Endometrial microvascular endothelial cells (primary cell): ENCODE data around the gene GRAMD1A. TPM values are rescaled to one million over a fixed set of nuclear protein-coding genes. Genes with fewer than 3 reads are reported as not detected.
"Not testable (repeated sequence)": the region's sequence is repeated elsewhere in the genome, so short reads cannot be mapped to it uniquely, and the experiment has no call there.

Experiments
- in situ Hi-C: cut with HindIII; loops from 2 replicates; pipeline ENCODE4 v1.10.0; 2017; ENCODE audit warnings: low sequenced_read_pairs, low pct_unique_long_range_greater_than_20kb; ENCODE audit errors: inconsistent ontology term
- total RNA-seq: library from RNA; depleted of rRNA; stranded (reverse); fragments of >200 nt; gene quantifications from one replicate; pipeline ENCODE4 v1.2.3, GENCODE V29; 2015; ENCODE audit errors: inconsistent ontology term

GRAMD1A gene
- total RNA-seq, 1 donor from 2014 or later: 52.4 TPM

- in situ Hi-C loops: no loop called here
Observed at GRCh38 chr19:35013820-35014754, 14.0 kb downstream of the GRAMD1A start.

GRCh38 chr19:35014774-35015173, 14.7 kb downstream of the GRAMD1A start:
- in situ Hi-C loops: not testable (repeated sequence)

- in situ Hi-C loops: no loop called here
Observed at GRCh38 chr19:35015270-35015953, 15.3 kb downstream of the GRAMD1A start.

GRCh38 chr19:35015954-35016351, 15.8 kb downstream of the GRAMD1A start:
- in situ Hi-C loops: no loop called here

- in situ Hi-C loops: no loop called here
Observed at GRCh38 chr19:35017507-35017906, 17.4 kb downstream of the GRAMD1A start.

- in situ Hi-C loops: no loop called here
Observed at GRCh38 chr19:35018379-35018778, 18.3 kb downstream of the GRAMD1A start.

DNA sequence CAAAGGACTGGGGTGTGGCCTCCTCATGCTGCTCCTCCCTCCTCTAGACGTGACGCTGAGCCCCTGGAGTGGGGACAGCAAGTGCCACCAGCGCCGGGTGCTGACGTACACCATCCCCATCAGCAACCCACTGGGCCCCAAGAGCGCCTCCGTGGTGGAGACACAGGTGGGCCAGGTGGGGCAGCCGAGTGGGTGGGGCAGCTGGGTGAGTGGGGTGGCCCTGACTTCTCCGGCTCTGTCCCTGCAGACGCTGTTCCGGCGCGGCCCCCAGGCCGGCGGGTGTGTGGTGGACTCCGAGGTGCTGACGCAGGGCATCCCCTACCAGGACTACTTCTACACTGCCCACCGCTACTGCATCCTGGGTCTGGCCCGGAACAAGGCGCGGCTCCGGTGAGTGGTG, 19.0 kb downstream of the GRAMD1A start:
- in situ Hi-C loops: no loop called here

DNA sequence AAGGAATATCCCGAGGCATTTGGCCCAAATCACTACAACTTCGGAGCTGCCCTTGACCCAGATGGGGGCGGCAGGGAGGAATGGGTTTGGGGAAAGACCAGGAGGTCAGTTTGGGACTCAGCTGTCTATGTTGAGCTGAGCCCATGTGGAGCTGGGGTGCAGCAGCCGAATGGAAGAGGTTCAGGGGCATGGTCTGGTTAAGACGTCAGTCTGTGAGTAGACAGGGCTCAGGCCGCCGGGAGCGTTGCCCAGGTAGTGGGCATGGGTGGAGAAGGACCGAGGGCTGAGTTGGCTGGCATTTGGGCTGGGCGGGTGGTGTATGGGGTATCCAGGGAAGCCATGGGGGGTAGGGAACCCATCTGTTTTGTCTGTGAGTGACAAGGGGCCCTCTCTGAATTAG, 20.9 kb downstream of the GRAMD1A start:
- in situ Hi-C loops: loop anchor here (10.0 kb wide), 1 partner anchor 46 kb away; no protein-coding TSS in a partner anchor

DNA sequence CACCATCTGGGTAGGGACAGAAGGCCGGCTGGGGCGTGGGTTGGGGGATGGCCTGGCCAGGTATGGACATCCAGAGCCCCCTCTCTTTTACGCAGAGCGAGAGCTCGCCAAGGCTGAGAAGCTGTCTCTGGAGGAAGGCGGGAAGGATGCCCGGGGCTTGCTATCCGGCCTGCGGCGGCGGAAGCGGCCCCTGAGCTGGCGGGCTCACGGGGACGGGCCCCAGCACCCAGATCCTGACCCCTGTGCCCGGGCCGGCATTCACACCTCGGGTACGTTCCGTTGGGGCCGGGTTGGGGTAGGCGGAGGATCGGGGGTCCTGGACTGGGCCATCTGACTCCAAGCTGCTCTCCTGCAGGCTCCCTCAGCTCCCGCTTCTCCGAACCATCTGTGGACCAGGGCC, 21.5 kb downstream of the GRAMD1A start:
- in situ Hi-C loops: loop anchor here (10.0 kb wide), 1 partner anchor 47 kb away; no protein-coding TSS in a partner anchor

GRCh38 chr19:35022460-35022859, 22.3 kb downstream of the GRAMD1A start:
- in situ Hi-C loops: loop anchor here (10.0 kb wide), 1 partner anchor 48 kb away; no protein-coding TSS in a partner anchor

DNA sequence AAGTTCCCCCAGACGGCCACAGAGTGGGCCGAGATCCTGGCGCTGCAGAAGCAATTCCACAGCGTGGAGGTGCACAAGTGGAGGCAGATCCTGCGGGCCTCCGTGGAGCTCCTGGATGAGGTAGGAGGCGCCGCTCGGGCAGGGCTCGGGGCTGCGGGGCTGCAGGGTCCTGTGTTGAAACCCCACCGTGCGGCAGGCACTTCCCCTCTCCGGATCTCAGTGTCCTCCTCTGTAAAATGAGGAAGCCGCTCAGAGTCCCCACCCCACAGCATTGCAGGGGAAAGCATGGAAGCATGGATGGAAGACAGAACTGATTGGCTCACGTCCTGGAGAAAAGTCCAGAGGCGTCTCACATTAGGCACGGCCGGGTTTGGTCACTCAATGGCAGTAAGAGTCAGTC, 23.3 kb downstream of the GRAMD1A start:
- in situ Hi-C loops: loop anchor here (10.0 kb wide), 1 partner anchor 49 kb away; no protein-coding TSS in a partner anchor

DNA sequence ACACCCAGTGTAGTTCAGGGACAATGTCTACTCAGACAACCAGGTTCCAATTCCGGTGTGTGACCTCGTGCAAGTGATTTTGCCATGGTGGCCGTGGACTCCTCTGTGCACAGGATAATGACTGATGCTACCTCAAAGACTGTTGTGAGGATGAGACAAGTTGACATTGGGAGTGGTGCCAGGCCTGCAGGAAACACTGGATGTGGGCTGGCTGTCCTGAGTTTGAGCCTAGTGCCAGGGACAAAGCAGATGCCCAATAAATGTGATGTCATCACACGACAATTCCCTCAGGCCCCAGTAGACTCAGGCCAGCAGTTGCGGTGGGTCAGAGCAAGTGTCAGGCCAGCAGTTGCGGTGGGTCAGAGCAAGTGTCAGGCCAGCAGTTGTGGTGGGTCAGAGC, 24.0 kb downstream of the GRAMD1A start:
- in situ Hi-C loops: loop anchor here (10.0 kb wide), 1 partner anchor 49 kb away; no protein-coding TSS in a partner anchor

DNA sequence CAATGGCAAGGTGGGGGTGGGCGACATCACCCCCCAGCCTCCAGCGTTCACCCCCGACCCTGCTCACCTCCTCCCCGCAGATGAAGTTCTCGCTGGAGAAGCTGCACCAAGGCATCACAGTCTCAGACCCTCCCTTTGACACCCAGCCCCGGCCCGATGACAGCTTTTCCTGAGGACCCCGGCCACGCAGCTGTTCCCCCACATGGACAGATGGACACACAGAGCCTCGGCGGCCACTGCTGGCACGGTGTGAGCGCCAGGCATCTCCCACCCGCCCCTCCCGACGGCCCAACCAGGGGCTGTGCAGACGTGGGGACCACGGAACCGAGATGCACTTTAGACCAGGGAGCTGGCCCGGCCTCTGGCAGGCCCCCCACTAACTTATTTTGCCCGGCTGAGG, 25.8 kb downstream of the GRAMD1A start:
- in situ Hi-C loops: loop anchor here (10.0 kb wide), 1 partner anchor 51 kb away; no protein-coding TSS in a partner anchor

DNA sequence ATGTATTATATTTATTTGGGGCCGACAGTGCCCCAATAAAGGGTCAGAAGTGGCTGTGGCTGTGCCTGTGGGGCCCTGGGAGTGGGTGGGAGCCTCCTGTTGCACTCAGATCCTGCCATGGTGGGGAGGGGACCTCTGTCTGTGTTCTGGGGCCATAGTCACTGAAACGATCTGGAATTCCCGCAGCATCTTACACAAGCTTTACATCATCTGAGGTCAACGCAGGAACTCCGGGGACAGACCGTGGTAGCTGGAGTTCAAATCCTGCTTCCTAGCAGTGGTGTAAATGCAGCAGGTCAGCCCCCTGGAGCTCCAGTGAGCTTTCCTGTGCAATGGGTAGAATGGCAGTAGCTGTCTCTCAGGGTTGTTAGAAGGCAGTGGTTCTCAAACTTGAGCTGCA, 26.3 kb downstream of the GRAMD1A start:
- in situ Hi-C loops: loop anchor here (10.0 kb wide), 1 partner anchor 52 kb away; no protein-coding TSS in a partner anchor

- in situ Hi-C loops: loop anchor here (10.0 kb wide), 1 partner anchor 52 kb away; no protein-coding TSS in a partner anchor
Observed at GRCh38 chr19:35027009-35027408, 26.9 kb downstream of the GRAMD1A start.

DNA sequence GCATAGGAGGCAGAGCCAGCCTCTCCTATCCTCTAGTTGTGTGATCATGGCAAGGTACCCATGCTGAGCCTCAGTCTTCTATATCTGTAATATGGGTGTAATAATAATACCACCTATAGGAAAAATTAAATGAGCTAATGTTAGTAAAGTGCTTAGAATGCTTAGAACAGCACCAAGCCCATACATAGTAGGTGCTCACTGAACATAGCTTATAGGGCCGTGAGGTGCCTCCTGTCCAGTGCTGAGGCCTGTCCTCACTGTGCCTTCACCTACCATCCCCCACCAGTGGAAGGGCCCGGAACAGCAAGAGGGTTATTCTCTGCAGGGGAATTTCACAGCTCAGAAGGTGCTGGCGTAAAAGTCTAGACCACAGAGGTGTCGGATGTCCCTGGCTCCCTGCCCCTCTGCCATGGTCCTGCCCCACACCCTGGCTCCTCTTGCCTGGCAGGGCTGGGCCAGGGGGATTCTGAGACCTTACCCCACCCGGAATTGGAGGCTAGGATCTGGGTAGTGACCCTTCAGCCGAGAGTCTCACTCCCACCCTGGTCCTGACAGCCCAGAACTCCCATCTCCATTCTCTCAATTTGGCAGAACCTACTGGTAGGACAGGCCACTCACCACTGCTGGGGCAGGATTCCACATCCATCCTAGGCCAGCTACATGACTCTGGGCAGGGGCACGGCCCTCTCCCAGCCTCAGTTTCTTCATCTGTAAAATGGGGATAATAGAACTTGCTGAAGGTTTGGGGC, 27.9 kb downstream of the GRAMD1A start:
- in situ Hi-C loops: loop anchor here (10.0 kb wide), 1 partner anchor 53 kb away; no protein-coding TSS in a partner anchor

DNA sequence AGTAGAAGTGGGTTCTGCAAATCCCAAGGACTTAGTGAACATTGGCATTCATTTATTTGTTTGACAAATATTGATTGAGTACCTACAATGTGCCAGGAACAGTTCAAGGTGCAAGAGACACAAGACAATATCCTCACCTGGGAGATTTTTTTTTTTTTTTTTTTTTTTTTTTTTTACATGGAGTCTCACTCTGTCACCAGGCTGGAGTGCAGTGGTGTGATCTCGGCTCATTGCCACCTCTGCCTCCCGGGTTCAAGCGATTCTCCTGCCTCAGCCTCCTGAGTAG, 28.4 kb downstream of the GRAMD1A start:
- in situ Hi-C loops: loop anchor here (10.0 kb wide), 1 partner anchor 54 kb away; no protein-coding TSS in a partner anchor

- in situ Hi-C loops: loop anchor here (10.0 kb wide), 1 partner anchor 55 kb away; no protein-coding TSS in a partner anchor
Observed at GRCh38 chr19:35029275-35029736, 29.2 kb downstream of the GRAMD1A start.
